HG02798 (cell line): ENCODE measurements around the gene LRRN2.

Experiments used
- ATAC-seq: cut with Tn5 transposase; IDR thresholded peaks from one replicate; pipeline ENCODE4 v1.9.1; 2021; ENCODE audit warnings: mild to moderate bottlenecking; ENCODE audit not compliant: unreplicated experiment, poor library complexity

The LRRN2 gene

DNA sequence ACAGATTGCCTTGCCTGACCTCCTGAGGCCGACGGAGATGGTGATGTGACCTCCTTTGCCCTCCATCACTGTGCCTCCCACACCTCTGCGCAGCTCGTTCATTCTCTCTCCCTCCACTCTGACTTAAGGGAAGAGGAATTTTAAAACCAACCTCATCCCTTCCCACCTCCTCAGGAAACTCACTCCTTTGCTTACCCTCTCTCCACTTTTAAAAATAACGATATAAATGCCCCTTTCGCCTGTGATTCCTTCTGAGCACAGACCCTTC lies 21.2 kb downstream of the LRRN2 start:
- no peak for ATAC-seq

DNA sequence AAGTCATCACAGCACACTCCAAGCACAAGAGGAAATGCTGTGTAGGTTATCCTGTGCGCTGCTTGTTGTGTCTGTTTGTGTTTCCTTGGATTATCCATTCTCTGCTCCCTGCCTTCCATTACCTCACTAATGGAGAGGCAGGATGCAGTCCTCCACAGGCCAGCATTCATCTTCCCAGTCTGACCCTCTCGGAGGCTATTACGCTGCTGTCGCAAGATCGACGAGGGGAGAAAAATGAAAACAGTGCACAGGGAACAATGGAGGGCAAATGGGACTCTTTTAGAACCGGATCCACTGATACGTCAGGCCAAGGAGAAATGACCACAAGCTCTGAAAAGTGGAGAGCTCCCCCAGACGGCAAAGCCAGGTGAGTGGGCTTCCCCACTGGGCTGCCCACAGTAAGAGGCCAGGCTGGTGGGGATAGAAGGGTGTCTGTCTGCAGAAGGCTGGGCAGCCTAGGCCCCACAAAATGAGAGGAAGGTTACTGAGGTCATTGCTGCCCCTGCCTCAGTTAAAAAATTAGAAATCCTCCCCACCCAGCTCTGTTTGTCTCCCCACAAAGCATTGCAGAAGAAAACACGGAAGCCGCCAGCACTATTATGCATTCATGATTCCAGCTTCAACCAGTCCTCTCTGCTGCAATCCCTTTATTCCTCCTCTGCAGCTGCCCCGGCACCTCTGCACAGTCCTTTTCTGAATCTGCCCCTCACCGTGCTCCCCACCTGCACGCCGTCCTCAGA lies 21.7 kb downstream of the LRRN2 start:
- no peak for ATAC-seq

DNA sequence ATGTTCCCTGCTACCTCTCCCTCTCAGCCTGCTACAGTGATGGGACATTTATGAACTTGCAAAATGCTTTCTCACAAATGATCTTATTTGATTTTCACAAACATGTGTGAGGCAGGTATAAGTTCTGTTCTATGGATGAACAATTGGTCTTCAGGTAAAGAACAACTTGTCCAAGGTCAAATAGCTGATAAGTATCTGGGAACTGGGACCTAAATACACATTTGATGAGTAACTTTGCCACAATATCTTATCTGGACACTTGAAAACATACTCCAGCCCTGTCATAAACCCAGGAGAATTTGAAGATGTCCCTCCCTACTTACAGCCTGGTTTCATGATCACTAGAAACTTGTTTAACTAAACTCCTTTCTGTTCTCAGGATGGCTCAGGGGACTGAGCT lies 23.0 kb downstream of the LRRN2 start:
- ATAC-seq, result no peak

DNA sequence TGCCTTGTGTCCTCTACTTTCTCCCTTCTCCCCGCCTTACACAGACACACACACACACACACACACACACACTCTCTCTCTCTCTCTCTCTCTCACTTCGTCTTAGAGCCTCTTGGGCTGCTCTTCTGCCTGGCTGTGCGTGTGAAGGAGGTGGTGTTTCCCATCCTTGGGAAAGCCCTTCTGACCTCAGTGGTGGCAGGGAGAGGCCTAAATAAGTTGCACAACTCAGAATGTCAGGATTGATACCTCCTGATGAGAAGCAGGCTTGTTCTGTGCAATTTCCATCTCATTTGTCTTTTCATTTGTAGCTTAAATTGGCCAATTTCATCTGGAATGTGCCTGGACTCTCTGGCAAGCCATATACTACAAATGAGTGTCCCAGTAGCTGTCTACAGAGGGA lies 25.0 kb downstream of the LRRN2 start:
- ATAC-seq, result no peak

DNA sequence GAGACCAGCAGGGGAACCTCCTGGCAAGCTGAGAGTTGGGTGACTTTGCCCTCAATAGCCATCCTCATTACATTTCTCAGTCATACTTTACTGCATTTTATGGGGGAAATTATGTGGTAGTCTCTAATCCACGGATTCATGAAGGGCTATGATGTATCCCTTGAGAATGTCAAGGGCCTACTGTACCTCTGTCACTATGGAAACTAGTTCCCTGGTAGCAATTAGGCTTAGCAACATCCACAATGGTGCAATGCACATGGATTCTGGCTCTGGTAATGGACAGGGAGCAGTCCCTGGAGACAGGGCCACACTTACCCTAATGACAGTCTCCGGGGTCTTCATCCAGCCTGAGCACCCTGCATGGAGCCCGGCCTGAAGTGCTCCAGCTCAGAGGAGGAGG lies 26.5 kb downstream of the LRRN2 start:
- ATAC-seq, result no peak

DNA sequence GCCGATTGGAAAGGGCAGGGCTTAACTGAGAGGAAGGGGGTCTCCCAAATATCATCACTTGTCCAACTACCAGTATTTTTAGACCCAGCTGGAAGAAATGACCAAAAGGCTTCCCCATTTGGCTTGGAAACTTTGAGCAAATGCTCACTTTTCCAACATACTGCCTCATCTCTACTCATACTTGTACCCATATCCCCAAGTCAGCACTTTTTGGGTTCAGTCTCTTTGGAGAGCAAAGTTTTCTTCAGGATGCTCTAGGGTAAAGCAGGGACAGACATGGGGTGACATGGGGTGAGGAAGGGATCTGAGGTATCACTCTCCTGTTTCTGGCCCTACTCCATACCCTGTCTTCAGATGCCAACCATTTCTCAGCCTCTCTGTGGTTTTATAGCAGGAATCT lies 27.2 kb downstream of the LRRN2 start:
- no peak for ATAC-seq

DNA sequence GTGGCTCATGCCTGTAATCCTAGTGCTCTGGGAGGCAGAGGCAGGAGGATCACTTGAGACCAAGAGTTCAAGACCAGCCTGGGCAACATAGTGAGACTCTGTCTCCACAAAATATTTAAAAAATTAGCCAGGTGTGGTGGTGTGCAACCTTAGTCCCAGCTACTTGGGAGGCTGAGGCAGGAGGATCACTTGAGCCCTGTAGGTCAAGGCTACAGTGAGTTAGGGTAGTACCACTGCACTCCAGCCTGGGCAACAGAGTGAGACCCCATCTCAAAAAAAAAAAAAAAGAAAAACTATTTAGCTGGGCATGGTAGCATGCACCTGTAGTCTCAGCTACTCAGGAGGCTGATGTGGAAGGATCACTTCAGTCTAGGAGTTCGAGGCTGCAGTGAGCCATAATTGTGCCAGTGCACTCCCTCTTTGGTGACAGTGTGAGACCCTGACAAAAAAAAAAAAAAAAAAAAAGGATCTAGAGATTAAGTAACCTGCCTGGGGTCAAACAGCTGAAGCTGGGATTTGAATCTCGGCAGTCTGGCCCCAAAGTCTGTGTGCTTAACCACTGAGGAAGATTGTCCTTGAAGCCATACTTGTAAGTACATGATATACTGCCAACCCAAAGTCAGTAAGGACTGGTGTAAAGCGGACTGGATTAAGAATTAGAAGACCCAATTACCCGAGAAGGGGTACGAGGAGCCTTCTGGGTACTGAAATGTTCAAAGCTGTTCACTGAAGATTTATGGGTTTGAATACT lies 31.8 kb downstream of the LRRN2 start:
- ATAC-seq, result no peak

DNA sequence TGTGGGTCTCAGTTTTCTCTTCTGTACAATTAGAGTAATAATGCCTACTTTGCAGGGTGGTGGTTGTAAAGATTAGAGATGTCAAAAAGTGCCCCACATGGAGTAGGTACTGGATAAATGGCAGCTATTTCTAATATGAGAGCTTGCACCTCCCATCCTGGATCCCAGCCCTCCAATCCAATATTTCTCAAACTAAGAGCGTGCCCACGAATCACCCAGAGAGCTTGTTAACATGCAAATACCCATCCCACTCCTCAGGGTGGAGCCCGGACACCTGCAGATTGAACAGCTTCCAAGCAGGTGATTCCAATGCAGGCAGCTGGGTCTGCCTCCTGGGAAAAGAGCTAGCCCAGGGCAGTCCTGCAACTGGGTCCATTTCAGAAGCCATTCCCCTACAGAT lies 33.0 kb downstream of the LRRN2 start:
- ATAC-seq, result no peak

DNA sequence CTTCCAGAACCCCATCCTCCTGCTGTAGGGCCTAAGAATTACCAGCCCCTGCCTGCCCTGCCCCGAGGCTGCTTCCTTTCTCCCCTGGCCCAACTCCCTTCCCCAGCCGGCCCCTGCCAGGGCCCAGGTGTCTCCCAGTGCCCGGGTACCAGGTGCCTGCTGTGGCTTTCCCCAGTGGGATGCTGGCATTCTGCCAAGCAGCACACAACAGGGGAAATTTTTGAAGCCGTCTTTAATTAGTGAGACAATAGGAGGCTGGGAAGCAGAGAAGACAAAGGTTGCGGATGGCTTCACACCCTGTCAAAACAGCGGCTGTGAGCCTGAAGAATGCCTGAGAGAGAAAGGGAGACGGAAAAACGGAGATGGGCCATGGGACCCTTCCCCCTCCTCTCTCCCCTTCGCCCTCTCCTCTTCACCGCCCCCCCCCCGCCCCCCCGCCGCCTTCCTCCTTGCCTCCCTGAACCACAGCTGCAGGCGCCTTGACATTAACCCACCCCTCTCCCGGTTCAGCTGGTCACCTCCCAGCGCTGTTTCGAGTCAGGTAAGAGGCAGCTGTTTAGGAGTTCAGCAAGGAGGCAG lies 33.6 kb downstream of the LRRN2 start:
- ATAC-seq, result no peak

DNA sequence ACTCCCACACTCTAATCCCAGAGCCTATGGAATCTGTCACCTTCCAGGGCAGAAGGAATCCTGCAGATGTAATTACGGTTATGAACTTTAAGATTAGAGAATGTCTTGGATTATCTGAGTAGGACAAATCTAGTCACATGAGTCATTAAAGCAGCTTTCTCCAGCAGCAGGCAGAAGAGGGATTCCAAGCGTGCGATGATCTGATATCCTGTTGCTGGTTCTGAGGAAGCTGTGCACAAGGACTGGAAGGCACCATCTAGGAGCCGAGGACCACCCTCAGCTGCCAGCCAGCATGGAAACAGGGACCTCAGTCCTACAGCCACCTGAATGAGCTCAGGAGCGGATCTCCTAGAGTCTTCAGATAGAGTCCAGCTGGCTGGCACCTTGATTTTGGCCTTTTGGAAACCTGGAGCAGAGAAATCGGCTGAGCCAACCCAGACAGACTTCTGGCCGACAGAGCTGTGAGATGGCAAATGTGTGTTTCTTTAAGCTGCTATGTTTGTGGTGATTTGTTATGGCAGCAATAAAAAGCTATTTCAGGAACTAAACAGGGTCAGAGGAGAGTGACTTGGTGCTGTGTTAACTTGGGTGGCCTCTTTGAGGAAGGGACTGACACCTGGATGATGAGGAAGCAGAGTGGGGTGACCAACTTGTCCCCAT lies 34.5 kb downstream of the LRRN2 start:
- ATAC-seq, result no peak

DNA sequence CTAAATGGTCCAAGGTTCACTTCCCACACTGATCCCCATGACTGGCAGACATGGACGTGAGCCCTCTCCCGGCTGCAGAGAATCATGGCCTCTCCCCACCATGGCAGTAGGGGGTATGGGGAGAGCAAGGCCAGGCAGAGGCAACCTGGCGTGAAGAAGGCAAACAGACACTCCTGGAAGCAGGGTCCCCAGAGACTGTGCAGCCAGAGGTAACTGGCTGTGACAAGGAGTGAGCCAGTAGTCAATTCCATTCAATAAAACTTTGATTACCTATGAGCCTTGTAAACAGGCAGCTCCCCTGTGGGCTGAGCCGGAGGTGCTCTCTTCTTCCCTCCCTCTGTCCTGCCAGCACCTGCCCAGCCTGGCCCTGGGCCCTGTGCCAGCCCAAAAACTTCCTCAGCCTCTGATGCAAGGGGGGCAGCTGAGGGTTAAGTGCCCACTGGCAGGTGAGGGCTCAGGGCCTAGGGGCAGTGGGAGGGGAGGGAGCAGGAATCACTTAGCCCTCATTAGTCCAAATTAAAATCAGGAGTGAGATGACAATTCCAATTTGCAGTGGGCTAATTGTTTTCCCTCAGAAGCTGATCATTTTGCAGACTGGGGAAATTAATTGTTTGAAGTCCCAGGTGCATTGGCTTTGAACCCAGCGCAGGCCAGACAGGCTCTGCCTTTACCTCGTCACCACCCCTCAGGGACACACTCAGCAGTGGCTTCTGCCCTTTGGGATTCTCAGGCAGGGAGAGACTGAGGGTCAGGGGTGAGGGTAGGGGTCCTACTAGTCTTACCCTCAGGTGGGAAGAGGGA lies 35.6 kb downstream of the LRRN2 start:
- no peak for ATAC-seq

DNA sequence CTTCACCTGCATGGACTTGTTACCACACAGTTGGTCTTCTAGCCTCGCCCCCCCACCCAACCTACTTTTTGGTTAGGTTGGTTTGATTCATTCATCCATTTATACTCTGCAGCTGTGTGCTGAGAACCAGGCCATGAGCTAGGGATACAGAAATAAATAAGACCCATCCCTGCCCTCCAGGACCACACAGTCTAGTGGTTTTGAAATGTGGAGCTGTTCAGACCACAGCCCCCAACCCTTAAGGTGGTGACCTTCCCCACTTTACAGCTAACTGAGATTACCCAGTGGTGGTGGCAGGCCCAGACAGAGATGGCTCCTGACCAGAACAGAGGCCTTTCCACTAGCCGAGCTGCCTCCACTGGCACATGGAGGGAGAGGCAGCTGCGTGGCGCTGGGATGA lies 37.0 kb downstream of the LRRN2 start:
- ATAC-seq, result no peak

DNA sequence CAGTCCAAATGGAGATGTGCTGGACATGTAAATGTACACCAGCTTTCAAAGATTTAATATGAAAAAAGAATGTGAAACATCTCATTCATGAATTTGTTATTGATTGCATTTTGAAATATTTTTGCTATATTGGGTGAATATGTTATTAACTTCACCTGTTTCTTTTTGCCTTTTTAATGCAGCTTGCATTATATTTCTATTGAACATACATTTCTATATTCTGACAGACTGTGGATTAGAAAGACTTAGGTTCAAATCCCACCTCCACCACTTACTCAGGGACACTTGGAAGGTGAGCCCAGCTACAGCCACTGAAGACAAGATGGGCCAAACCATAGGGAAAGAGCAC lies 37.8 kb downstream of the LRRN2 start:
- ATAC-seq, result no peak

DNA sequence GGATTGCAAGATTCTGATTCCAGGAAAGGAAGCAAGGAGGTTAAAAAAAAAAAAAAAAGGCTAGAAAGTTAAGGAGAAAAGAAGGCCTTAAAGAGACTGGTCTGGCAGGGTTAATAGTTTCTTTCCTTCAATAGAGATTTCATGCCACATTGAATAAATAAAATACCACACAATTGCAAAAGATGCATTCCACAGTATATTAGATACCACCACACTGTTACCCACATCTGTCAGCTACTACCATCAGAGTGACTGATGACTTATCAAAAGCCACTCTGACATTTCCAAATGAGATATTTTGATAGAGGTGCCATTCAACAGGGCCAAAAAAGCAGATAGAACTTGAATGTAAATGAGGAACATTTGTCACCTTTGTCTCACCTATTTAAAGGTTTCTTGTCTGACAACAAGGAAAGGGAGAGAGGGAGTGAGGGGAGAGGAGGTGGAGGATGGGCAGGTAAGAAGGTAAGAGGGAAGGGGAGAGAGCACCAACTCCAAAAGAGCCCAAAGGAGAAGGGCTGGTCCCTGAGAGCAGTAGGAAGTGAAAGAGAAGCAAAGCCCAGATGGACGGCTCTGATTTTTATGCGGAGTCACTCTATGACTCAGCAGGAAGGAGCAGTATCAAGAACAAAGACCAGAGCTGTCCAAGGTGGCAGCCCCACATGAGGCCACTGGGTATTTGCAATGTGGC lies 38.3 kb downstream of the LRRN2 start:
- no peak for ATAC-seq

DNA sequence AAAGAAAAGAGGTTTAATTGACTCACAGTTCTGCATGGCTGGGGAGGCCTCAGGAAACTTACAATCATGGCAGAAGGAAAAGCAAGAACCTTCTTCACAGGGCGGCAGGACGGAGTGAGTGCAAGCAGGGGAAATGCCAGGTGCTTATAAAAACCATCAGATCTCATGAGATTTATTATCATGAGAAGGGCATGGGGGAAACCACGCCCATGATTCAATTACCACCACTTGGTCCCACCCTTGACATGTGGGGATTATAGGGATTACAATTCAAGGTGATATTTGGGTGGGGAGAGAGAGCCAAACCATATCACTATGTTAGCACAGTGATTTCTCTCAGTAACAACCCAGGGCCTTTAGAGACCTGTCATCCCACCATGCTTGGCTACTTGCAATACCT lies 39.9 kb downstream of the LRRN2 start:
- ATAC-seq, result no peak

DNA sequence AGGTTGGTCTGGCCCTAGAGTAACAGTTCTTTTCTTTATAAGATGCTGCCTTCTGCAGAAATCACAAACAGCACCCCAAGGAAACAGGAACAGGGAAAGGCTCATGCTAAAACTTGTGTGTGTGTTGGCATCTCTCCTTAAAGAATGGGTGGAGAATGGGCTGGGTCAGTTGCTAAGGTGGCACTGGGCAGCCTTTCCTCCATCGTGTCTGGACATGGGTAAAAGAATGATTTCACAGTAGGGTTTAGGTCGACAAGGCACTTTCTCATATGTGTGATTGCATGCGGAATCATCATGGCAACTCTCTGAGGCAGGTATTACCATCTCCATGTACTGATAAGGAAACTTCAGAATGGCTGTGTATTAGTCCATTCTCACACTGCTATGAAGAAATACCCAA lies 40.3 kb downstream of the LRRN2 start:
- ATAC-seq, result no peak

DNA sequence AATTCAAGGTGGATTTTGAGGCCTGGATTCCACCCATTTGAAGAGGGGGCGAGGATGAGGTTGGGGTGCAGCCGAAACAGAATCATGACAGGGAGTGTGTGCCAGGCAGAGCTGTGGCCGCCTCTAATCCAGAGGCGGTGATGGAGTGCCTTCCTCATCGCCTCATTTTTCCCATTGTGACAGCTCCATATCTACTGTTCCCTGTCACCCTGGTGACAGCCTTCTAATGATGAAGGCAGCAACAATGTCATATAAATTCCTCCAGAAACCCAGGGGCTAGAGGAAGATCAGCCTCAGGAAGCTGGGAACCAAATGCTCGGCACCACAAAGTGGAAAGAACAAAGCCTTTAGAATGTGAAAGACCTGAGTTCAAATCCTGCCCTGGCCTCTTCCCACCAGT lies 42.0 kb downstream of the LRRN2 start:
- no peak for ATAC-seq

DNA sequence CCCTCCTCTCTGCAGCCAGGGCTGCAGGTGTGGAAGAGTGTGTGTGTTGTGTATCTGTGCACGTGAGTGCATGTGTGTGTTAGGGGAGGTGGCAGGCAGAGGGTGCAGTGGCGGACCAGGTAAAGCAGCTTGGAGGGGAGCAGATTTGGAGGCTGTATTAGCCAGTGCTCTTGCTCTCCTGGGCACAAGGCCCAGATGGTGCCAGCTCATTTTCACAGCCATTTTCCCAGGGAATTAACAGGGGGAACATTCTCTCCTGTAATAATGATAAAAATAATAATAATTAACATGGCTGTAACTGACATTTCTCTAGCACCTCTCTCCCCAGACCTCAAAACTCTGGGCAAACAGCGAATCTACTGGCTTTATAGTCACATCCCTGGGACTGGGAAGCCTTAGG lies 43.6 kb downstream of the LRRN2 start:
- ATAC-seq, result no peak

DNA sequence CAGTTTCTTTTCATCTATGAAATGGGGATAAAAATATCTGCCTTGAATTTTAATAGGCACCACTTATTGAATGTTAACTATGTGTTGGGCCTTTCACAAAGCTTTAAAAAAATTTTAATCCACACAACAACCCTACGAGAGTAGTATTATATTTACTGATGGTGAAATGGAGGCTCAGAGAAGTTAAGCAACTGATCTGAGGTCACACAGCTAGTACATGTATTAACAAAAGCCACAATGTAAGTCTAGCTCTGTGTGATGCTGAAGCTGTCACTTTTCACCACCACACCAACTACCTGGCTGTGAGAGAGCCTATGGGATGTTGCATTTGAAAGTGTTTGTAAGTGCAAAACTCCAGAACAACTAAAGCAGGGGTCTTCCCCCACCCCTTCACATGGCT lies 44.1 kb downstream of the LRRN2 start:
- no peak for ATAC-seq

DNA sequence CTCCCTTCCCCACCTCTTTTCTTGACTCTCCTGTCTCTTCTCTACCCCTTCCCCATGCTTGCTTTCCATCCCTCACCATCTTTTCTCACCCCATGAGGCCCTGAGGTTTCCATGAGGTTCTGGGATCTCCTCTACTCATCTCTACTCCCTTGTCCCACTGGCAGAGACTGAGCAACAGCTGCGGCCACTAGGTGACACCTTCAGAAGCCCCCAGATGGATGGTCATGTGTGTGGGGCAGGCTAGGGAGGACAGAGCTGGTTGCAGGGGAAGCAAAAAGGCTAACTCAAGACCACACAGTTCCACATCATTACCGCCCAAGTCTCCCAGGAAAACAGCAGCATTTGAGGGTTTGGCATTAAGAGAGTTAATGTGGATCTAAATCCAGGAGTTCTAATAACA lies 45.0 kb downstream of the LRRN2 start:
- no peak for ATAC-seq
